ENCODE data around the gene GADD45B. TPM values are rescaled to one million over a fixed set of nuclear protein-coding genes. Genes with fewer than 3 reads are reported as not detected.

GADD45B gene
- total and polyA plus RNA-seq, 3 experiments from 2014 or later: 51.1 to 90.7 (median 53.7) TPM

DNA sequence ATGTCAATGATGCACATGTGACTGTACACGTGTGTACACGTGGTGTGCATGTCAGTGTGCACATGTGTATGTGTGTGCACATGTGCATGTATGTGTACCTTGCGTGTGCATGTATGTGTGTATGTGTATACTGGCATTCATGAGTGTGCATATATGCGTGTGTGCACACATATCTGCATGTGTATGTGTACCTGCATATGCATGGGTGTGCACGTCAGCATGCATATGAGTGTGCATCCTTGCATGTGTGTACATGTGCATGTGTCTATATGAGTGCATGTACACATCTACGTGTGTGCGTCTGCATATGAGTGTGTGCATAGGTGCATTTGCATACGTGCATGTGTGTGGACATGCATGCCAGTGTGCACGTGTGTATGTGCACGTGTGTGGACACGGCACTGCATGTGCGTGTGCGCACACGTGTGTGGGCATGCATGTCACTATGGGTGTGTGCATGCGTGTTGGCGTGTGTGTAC, 48.5 kb downstream of the GADD45B start:
- no peak overlapping the region for H3K27ac Mint-ChIP-seq
- no peaks in the 10 kb centered on the region for H3K9me3 ChIP-seq (ENCODE audit: low read length)
- no peak for DNase-seq
- H3K4me1 Mint-ChIP-seq: no peaks in the 10 kb centered on the region
- no peak overlapping the region for H3K4me3 ChIP-seq (ENCODE audit: low read length)
- no peaks in the 10 kb centered on the region for H3K9me3 Mint-ChIP-seq
- H3K27me3 ChIP-seq (ENCODE audit: insufficient read depth, low read length, poor library complexity, severe bottlenecking): no peaks in the 10 kb centered on the region
- H3K36me3 ChIP-seq (ENCODE audit: insufficient read depth, low read length): no peaks in the 10 kb centered on the region
- peaks cover 0 to 2% of the 10 kb centered on the region in 2 donors for H3K27me3 Mint-ChIP-seq
- no peak overlapping the region for H3K4me3 Mint-ChIP-seq
- no peak overlapping the region for H3K27ac ChIP-seq (ENCODE audit: low read depth, low read length)
- POLR2A ChIA-PET: no interaction called here
- CTCF ChIA-PET: no interaction called here
- H3K4me1 ChIP-seq (ENCODE audit: insufficient read depth, low read length): no peaks in the 10 kb centered on the region
- H3K36me3 Mint-ChIP-seq: no peaks in the 10 kb centered on the region

DNA sequence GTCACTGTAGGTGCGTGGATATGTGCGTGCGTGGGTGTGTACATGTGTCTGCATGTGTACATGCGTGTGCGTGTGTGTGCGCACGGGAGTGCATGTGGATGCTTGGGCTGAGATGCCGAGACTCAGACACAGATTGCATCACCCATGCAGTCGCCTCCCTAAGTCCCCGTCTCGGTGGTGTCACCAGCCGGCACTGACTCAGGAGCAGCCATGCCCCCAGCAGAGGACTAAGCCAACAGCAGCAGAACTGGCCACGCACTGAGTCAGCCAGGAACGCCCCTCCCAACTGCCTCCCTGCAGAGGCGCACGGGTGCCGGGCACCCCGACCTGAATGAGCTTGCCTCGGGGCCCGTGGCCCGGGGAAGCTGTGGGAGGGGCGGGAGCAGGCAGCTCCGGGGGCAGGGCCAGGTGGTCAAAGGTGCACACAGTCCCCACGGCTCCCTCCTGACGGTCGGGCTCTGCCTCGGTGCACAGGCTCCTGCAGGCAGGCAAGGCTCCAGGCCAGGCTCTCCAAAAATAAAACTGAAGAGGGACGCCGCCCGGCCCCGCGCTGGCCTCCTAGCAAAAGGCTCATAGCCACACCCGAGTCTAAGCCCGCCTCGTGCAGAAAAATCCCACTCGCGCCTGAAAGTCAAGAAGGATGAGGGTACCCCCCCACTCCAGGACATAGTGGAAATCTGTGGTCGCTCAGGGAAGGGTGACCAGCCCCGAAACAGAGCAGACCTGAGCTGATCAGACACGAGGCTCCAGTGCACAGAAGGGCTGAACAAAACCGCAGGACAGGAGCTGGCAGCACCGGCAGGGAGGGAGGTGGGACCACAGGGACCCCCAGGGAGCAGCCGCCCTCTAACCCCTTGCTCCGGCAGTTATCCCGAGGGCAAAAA, 49.2 kb downstream of the GADD45B start:
- Mint-ChIP-seq H3K4me1 (no peaks in the 10 kb centered on the region), H3K4me3 (no peak overlapping the region), H3K36me3 (no peaks in the 10 kb centered on the region), H3K27ac (no peak overlapping the region), H3K27me3 (peaks cover 0 to 2% of the 10 kb centered on the region in 2 donors), H3K9me3 (no peaks in the 10 kb centered on the region)
- DNase-seq: no peak
- CTCF ChIA-PET: no interaction called here
- Histone ChIP-seq H3K27ac (ENCODE audit: low read depth, low read length) (no peak overlapping the region), H3K27me3 (ENCODE audit: insufficient read depth, low read length, poor library complexity, severe bottlenecking) (no peaks in the 10 kb centered on the region), H3K36me3 (ENCODE audit: insufficient read depth, low read length) (no peaks in the 10 kb centered on the region), H3K9me3 (ENCODE audit: low read length) (no peaks in the 10 kb centered on the region), H3K4me3 (ENCODE audit: low read length) (no peak overlapping the region), H3K4me1 (ENCODE audit: insufficient read depth, low read length) (no peaks in the 10 kb centered on the region)
- POLR2A ChIA-PET: no interaction called here

DNA sequence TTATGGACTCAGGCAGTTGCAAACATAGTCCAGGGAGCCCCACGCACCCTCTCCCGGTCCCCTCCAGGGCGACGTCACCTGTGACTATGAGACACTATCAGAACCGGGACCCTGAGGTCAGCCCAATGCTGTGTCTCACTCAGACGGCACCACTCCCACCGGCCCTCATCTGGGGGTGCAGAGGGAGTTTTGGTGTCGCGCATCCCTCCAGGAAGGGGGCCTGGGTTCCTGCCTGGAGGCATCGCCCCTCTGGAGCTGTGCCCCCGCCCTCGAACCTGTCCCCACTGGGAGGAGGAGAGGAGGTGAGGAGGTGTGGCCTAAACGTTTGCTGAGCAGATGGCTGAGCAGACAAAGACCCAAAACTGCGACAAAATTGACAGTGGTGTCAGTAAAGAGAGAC, 51.2 kb downstream of the GADD45B start:
- POLR2A ChIA-PET: interaction anchor here (0.5 kb wide), 1 partner anchor 50 kb away, joined by 3 read pairs; no protein-coding TSS in a partner anchor
- Mint-ChIP-seq H3K9me3 (no peaks in the 10 kb centered on the region), H3K36me3 (peaks cover 0 to under 1% (median 0%) of the 10 kb centered on the region in 3 donors), H3K4me1 (peaks cover 0 to 1% (median under 1%) of the 10 kb centered on the region in 3 donors), H3K27me3 (no peaks in the 10 kb centered on the region), H3K27ac (no peak overlapping the region), H3K4me3 (no peak overlapping the region)
- CTCF ChIA-PET: no interaction called here
- Histone ChIP-seq H3K27me3 (ENCODE audit: insufficient read depth, low read length, poor library complexity, severe bottlenecking) (no peaks in the 10 kb centered on the region), H3K36me3 (ENCODE audit: insufficient read depth, low read length) (no peaks in the 10 kb centered on the region), H3K27ac (ENCODE audit: low read depth, low read length) (no peak overlapping the region), H3K4me1 (ENCODE audit: insufficient read depth, low read length) (no peaks in the 10 kb centered on the region), H3K4me3 (ENCODE audit: low read length) (no peak overlapping the region), H3K9me3 (ENCODE audit: low read length) (no peaks in the 10 kb centered on the region)
- no peak for DNase-seq

DNA sequence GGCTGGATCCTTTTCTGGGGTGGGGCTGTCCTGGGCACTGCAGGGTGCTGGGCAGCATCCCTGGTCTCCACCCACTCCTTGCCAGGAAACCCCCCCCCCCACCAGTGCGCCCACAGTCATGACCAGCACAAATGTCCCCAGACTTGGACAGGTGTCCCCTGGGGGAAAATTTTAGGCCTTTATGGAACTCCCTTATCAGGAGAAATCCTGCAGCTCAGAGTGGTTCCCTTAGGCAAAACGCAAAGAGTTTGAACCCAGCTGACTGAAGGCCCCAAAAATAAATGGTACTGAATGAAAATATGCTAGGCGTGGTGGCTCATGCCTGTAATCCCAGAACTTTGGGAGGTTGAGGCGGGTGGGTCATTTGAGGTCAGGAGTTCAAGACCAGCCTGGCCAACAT, 51.8 kb downstream of the GADD45B start:
- H3K9me3 ChIP-seq (ENCODE audit: low read length): no peaks in the 10 kb centered on the region
- H3K4me3 Mint-ChIP-seq: no peak overlapping the region

More for the DNA sequence above, 51.8 kb downstream of the GADD45B start:
- DNase-seq: no peak
- Histone ChIP-seq H3K4me3 (ENCODE audit: low read length) (no peak overlapping the region), H3K27ac (ENCODE audit: low read depth, low read length) (no peak overlapping the region), H3K4me1 (ENCODE audit: insufficient read depth, low read length) (no peaks in the 10 kb centered on the region), H3K36me3 (ENCODE audit: insufficient read depth, low read length) (no peaks in the 10 kb centered on the region), H3K27me3 (ENCODE audit: insufficient read depth, low read length, poor library complexity, severe bottlenecking) (no peaks in the 10 kb centered on the region)
- peaks cover 0 to 2% (median 0%) of the 10 kb centered on the region in 3 donors for H3K36me3 Mint-ChIP-seq
- H3K4me1 Mint-ChIP-seq: peaks cover 0 to 6% (median 6%) of the 10 kb centered on the region in 3 donors
- CTCF ChIA-PET: no interaction called here
- no peak overlapping the region for H3K27ac Mint-ChIP-seq
- POLR2A ChIA-PET: interaction anchor here (0.6 kb wide), 1 partner anchor 25 kb away, joined by 8 read pairs; no protein-coding TSS in a partner anchor
- H3K9me3 Mint-ChIP-seq: no peaks in the 10 kb centered on the region
- no peaks in the 10 kb centered on the region for H3K27me3 Mint-ChIP-seq

Other genes with a start within 250 kb of the GADD45B start
- gene PLEKHJ1, start 239.8 kb upstream of the GADD45B start, total RNA-seq: 10 to 100 TPM; 96.6 to 99.1 TPM
- 120 TPM for gene PLEKHJ1, start 239.8 kb upstream of the GADD45B start, polyA plus RNA-seq
- gene SF3A2, start 239.3 kb upstream of the GADD45B start, total RNA-seq: 100 to 1,000 TPM; 131 to 138 TPM
- gene SF3A2, start 239.3 kb upstream of the GADD45B start, polyA plus RNA-seq: 36.2 TPM
- gene AMH, start 226.8 kb upstream of the GADD45B start, total RNA-seq: 1 to 10 TPM; 5.9 to 7.4 TPM
- gene AMH, start 226.8 kb upstream of the GADD45B start, polyA plus RNA-seq: not detected
- gene JSRP1, start 219.7 kb upstream of the GADD45B start, total RNA-seq: 1 to 10 TPM in 1 of 2 experiments, under 1 TPM in 1; 0.73 to 1.0 TPM
- 0.91 TPM for gene JSRP1, start 219.7 kb upstream of the GADD45B start, polyA plus RNA-seq
- not detected for gene PEAK3, start 194.0 kb upstream of the GADD45B start, total RNA-seq
- gene PEAK3, start 194.0 kb upstream of the GADD45B start, polyA plus RNA-seq: 0.79 TPM
- gene LINGO3, start 168.0 kb upstream of the GADD45B start, total RNA-seq: under 1 TPM; 0.09 to 0.15 TPM
- 9.2 TPM for gene LINGO3, start 168.0 kb upstream of the GADD45B start, polyA plus RNA-seq
- 100 to 1,000 TPM; 163 to 168 TPM for gene LSM7, start 147.5 kb upstream of the GADD45B start, total RNA-seq
- 162 TPM for gene LSM7, start 147.5 kb upstream of the GADD45B start, polyA plus RNA-seq
- 10 to 100 TPM; 39.0 to 41.4 TPM for gene SPPL2B, start 147.4 kb upstream of the GADD45B start, total RNA-seq
- 8.4 TPM for gene SPPL2B, start 147.4 kb upstream of the GADD45B start, polyA plus RNA-seq
- not detected for gene TMPRSS9, start 115.9 kb upstream of the GADD45B start, total RNA-seq
- gene TMPRSS9, start 115.9 kb upstream of the GADD45B start, polyA plus RNA-seq: not detected
- 100 to 1,000 TPM; 154 to 169 TPM for gene TIMM13, start 48.5 kb upstream of the GADD45B start, total RNA-seq
- gene TIMM13, start 48.5 kb upstream of the GADD45B start, polyA plus RNA-seq: 71.0 TPM
- gene LMNB2, start 19.2 kb upstream of the GADD45B start, total RNA-seq: 100 to 1,000 TPM; 110 to 116 TPM
- gene LMNB2, start 19.2 kb upstream of the GADD45B start, polyA plus RNA-seq: 13.1 TPM
- under 1 TPM; 0.40 to 0.53 TPM for gene GNG7, start 226.6 kb downstream of the GADD45B start, total RNA-seq
- gene GNG7, start 226.6 kb downstream of the GADD45B start, polyA plus RNA-seq: 1.2 TPM
- gene DIRAS1, start 245.2 kb downstream of the GADD45B start, total RNA-seq: under 1 TPM in 1 of 2 experiments, not detected in 1; 0.18 TPM
- gene DIRAS1, start 245.2 kb downstream of the GADD45B start, polyA plus RNA-seq: not detected

All from CD8-positive, alpha-beta memory T cell (primary cell).